ENCODE measurements around the gene IFT52.

- TF ChIP-seq CTCF (IDR thresholded peaks at IDR 0.05; ENCODE audit: low read depth, low read length, poor library complexity, severe bottlenecking) = no peak
- no peak for TF ChIP-seq EZH2phosphoT487 (IDR thresholded peaks at IDR 0.05; ENCODE audit: borderline replicate concordance, low read length)
Observed at GRCh38 chr20:43567477-43567876, 23.3 kb upstream of the IFT52 start.

Measured in DOHH2 (cell line).